HG03442 (cell line): ENCODE data around the gene SLC5A4.

Experiments
- ATAC-seq: cut with Tn5 transposase; IDR thresholded peaks from one replicate; pipeline ENCODE4 v1.9.1; 2021; ENCODE audit warnings: mild to moderate bottlenecking, moderate library complexity; ENCODE audit not compliant: unreplicated experiment

SLC5A4 gene

GRCh38 chr22:32233091-32233490, 22.1 kb downstream of the SLC5A4 start:
- no peak for ATAC-seq

DNA sequence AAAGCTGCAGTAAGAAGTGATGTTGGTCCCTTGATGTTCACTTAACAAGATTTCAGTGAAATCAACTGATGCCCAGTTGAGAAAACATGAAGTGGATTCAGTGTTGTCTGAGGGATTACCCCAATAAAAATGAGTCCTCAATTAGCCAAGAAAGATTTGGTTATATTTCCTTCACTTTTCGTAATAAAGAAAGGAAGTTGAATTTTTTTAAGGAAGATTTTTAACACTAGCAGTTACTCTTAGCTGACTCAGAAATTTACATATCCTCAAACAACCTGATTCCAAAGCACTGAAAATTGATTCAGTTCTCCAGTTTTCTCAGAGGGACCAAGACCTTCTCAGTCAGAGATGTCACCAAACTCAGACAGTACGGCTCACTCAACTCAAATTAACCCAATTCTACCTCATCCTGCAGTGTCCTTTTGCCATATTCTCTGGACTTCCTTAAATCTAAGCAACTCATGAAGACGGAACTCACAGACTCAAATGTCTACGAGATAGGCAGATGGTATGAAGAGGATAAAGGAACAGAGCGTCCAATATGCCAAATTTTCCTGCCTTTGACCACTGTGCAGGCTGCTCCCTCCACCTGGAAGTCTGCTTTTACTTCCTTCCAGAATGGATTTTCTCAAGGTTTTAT, 22.8 kb downstream of the SLC5A4 start:
- no peak for ATAC-seq

- no peak for ATAC-seq
Measured at GRCh38 chr22:32226326-32227104, 28.6 kb downstream of the SLC5A4 start.

GRCh38 chr22:32222991-32223390, 32.2 kb downstream of the SLC5A4 start:
- ATAC-seq = no peak

DNA sequence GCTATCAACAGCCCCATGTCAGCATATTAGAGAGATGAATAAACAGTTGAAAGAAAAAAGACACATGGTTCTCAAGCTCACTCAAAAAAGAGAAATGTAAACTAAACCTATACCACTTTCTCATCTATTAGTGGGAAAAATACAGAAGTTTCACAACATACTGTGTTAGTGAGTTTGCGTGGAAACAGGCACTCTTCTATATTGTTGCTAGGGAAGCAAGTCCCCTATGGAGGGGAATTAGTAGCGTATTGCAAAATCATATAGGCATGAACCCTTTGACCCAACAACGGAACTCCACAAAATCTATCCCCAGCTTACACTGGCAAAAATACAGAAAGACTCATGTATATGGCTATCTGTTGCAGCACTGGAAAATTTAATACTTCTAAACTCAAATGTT, 36.1 kb downstream of the SLC5A4 start:
- ATAC-seq = no peak

DNA sequence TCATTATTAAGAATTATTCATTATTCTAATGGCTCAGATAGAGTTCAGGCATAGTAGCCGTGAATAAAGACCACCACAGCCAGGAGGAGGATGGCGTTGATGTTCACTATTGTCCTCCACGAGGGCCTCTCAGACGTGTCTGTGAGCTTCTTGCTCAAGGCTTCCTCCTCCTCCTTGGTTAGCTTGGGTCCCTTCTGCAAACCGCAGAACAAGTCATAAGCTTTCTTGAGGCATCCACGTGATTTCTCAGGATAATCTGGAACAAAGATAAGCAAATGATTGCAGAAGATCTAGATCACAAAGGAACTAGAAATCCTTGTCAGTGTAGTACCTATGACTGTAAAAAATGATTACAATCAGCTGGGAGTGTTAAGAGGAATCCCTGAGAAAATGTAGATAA, 36.7 kb downstream of the SLC5A4 start:
- ATAC-seq = no peak

GRCh38 chr22:32217465-32217864, 37.7 kb downstream of the SLC5A4 start:
- ATAC-seq = no peak

DNA sequence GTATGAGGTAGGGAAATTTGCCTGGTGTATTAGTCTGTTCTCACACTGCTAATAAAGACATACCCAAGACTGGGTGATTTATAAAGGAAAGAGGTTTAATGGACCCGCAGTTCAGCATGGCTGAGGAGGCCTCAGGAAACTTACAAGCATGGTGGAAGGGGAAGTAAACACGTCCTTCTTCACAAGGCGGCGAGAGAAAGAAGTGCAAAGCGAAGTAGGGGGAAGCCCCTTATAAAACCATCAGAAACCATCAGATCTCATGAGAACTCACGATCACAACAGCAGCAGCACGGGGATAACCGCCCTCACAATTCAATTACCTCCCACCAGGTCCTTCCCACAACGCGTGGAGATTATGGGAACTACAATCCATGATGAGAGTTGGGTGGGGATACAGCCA, 38.2 kb downstream of the SLC5A4 start:
- no peak for ATAC-seq

DNA sequence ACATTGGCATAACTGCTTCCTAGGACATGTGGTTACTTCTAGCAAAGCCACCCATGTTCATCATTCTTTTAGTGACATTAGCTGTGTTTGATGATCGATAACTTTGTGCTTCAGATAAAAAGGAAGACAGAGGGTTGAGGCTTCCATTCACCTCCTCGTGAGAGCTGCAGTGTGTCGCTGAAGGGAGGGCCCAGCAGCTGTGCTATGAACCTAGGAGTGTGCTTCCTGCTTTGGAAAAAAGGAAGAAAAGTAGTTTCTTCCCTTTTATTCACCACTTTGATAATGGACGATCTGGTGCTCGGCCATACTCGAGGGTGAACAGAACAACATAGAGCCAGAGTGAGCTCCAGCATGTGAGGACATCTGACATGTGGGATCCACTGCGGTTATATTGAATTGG, 44.1 kb downstream of the SLC5A4 start:
- no peak for ATAC-seq

DNA sequence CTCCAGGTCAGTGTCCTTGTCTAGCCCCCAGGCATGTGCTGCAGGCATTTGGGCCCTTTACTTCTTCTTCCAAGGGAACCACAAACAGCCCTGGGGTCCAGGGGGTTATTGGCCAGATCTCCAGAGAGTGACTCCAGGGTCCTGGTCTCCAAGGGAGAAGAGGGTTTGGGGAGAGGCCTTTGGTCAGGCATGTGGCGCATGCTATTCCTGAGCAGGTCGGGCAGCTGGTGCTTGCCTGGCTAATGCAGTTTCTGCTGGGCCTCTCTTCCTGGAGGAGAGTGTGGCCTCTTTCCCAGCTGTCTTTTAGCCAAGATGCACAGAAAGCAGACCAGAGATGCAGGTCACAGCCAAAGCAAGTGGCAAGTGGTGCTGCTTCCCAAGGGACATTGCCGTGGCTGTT, 46.5 kb downstream of the SLC5A4 start:
- ATAC-seq = no peak

- no peak for ATAC-seq
Measured at GRCh38 chr22:32207971-32208480, 47.1 kb downstream of the SLC5A4 start.

- no peak for ATAC-seq
Measured at GRCh38 chr22:32206774-32207758, 48.1 kb downstream of the SLC5A4 start.

DNA sequence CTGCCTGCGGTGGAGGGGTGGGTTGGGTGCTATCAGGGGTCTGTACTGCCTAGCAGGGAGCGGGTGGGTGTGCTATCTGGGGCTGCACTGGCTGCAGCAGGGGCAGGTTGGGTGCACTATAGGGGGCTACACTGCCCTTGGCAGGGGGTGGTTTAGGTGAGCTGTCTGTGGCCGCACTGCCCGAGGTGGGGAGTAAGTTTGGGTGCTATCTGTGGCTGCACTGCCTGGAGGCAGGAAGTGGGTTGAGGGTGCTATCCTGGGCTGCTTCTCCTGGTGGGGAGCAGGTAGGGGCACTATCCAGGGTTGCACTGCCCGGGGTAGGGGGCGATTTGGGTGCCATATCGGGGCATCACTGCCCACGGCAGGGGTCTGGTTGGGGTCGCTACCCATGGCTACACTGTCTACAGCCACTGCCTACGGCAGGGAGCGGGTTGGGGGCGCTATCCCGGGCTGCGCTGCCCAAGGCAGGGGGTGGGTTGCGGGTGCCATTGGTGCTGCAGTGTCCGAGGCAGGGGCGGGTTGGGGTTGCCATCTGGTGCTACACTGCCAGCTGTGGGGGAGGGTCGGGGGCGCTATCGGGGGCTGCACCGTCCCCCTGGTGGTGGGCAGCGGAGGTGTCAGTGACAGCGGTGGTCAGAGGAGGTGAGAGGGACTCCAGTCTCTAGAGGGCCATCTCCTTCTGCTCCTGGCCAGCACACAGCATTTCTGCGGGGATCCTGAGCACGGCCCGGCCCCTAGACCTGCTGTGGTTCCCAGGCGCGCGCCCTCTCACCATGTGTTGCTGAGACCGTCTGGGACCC, 49.0 kb downstream of the SLC5A4 start:
- ATAC-seq = no peak

GRCh38 chr22:32204856-32205722, 50.1 kb downstream of the SLC5A4 start, which contains the start of gene RFPL2:
RFPL2 (minus strand) TSS chr22:32205073; CDS start chr22:32202451, 2,622 bp downstream.
- no peak for ATAC-seq

GRCh38 chr22:32204040-32204855, 50.9 kb downstream of the SLC5A4 start:
- ATAC-seq = no peak

DNA sequence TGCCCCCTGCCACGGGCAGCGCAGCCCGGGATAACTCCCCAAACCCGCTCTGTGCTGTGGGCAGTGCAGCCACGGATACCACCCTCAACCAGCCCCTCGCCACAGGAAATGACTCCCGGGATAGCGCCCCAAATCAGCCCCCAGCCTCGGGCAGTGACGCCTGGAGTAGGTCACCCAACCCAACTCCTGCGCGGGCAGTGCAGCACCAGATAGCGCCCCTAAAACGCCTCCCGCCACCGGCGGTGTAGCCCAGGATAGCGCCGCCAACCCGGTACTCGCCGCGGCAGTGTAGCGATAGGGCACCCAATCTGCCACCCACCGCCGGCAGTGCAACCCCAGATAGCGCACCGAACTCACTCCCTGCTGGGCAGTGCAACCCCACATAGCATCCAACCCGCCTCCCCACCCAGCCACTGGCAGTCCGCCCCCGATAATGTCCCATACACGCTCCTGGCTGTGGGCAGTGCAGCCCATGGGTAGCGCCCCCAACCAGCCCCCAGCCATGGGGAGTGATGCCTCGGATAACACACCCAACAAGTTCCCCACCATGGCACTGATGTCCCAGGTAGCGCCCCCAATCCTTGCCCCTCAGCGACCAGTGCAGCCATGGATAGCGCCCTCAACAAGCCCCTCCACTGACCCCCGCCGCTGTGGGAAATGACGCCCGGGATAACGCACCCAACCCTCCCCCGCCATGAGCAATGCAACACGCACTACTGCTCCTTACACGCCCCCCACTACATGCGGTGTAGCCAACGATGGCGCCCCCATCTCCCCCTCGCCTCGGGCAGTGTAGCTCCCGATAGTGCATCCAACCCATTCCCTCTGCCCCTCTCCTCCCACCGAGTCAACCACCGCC, 51.7 kb downstream of the SLC5A4 start:
- no peak for ATAC-seq

DNA sequence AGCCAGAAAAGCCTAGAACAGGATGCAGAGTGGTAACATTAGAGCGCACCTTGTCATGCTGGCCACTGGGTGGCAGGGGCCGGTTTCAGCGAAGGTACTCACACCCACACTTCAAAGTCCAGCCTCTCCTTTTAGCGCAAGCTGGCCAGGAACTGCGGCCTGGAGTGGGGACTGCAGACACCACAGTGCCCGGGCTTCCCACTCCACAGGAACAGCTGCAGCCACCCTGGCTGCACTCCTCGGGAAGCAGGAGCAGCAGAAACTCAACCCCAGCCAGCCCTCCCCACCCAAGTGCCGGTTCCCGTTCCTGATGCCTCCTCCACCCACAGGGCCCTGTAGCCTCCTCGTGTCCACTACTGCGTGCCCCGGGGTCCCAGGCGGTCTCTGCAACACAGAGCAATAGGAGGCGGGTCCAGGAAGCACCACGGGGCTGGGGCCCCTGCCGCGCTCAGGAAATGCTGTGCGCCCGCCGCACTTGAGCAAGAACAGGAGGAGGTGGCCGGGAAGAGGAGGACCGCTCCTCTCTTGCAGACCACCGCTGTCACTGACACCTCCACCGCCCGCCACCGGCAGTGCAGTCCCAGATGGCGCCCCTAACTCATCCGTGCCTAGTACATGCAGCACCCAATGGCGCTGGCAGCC, 52.5 kb downstream of the SLC5A4 start:
- no peak for ATAC-seq
